Embryonic facial prominence (tissue), 1 donor: ENCODE data around the gene SOX6.

Experiments
- DNase-seq: peaks from one replicate; pipeline ENCODE4 v3.0.0-alpha.2; 2016; ENCODE audit errors: extremely low spot score

Gene SOX6

DNA sequence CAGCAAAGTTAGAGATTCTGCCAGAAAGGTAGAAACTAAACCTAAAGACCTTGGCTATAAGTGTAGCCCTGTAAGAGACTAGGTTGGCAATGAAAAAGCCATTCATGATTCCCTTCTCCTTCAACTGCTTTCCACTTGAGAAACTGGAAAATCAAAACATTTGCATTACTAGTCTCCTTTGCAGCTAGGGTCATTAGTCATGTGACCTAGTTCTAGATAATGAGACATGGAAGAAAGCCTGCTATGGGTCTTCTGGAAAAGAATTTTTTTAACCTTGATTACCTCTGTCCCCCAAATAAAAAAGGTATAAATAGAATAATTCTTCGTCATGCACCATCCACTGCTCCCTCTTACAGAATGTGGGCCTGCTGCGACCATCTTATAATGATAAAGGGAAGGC is 80.1 kb downstream of the SOX6 start:
- DNase-seq, result no peak

DNA sequence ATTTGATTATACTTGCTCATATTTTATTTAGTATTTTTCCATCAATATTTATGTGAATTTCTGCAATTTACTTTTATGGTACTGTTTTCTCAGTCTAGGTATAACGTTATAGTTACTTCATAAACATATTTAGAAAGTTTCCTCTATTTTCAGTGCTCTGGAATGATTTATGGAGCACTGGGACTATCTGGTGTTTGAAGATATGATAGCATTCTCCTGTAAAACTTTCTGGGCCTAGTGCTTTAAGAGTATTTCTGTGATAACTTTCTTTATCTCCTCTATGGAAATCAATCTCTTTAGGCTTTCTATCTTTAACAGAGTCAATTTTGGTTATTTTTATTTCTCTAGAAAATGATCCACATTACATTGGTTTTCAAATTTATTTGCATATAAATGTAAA is 85.1 kb downstream of the SOX6 start:
- DNase-seq, result no peak

DNA sequence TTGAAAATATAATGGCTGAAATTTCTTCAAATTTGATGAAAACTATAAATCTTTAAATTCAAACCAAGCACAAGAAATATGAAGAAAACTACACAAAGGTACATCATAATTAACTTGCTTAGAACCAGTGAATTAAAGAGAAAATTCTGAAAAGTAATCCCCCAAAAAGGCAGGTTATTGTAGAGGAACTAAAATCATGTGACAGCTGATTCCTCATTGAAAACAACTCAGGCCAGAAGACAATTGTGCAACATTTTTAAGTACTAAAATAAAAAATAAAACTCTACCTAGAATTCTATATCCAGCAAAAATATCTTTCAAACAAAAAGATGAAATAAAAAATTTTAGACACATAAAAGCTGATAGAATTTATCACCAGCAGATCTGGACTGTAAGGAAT is 90.3 kb downstream of the SOX6 start:
- DNase-seq, result no peak

DNA sequence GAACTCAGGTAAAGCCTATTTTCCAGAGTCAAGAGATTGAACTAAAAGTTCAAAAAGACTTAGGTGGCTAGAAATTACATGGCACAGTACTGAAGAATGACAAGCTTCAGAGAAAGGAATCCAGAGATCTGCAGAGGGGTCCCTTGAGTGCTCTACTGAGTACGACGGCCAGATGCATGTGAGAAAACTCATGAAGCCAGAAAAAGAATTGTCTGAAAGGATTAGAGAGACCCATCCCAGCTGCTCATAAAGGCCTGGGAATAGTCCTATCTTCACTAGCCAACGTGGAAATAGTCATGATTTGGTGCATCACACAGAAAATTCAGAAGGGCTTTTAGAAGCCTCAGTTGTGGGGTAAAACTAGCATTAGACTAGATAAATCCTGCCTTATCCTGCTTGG is 91.3 kb downstream of the SOX6 start:
- no peak for DNase-seq

DNA sequence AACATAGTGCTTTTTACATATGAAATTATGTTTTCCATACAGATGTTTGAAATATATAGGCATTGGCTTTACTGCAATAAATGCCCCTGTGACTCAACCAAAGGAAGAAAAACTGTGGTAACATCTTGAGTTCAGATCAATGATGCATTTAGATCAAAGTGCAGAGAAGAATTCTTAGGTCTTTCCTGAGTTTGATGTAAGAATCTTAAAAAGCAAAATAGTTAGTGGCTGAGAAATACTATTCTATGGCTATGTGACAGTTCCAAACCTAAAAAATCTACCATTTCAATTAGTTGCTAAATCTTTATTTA is 93.7 kb downstream of the SOX6 start:
- DNase-seq, result no peak

DNA sequence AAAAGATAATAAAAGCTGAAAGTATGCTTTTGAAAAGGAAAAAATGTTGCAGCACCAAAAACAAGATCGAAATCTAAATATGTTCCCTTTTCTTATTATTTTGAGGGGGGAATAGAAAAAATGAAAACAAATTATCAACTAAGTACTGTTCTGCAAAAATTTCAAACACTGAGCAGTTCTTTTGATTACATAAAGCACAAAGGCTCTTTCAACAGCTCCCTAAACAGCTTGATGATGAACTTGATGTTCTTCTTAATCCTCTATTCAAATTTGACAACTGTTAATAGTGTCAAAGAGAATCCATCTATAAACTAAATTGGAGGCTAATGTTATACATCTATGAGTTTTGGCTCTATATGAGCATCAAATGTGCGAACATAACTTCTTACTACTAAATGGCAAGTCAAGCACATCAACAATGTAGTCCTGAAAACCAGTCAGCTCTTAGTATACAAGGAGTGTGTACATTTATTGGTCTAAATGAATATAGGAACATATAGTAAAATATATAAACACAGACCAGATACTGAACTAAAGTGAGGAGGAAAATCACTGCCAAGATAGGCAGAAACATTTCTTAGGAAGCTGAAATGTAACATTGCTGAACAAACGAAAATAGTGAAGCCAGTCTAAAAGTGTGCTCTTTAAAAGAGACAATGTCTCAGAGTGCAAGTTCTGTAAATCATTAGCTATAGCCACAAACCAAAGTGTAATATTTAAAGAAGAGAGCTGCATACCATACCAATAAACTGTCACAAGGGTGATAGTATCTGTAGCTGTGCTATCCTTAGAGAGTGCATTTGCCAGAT is 94.3 kb downstream of the SOX6 start:
- no peak for DNase-seq

DNA sequence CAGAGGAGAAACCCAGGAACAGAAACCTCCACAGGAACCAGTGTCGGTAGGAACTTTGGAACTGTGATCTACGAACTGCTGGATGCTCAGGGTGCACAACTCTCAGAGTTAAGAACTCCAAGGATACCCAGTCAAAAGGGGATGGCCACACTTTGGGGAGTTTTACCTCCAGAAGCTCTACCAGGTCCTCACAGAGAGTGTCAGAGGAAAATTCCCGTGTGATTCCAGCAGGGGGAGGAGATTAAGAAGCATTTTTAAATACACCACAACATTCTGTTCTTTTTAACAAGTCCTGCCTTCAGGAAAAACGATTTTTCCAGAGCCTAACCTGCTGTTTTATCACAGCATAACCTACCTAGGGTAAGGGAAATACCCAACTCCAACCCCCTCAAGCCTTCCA is 104.0 kb downstream of the SOX6 start:
- no peak for DNase-seq

DNA sequence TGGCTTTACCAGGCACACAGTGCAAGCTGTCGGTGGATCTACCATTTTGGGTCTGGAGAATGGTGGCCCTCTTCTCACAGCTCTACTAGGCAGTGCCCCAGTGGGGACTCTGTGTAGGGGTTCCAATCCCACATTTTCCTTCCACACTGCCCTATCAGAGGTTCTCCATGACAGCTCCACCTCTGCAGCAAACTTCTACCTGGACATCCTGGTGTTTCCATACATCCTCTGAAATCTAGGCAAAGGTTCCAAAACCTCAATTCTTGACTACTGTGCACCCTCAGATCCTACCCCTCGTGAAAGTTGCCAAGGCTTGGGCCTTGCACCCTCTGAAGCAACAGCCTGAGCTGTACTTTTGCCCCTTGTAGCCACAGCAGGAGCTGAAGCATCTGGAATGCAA is 108.1 kb downstream of the SOX6 start:
- no peak for DNase-seq

DNA sequence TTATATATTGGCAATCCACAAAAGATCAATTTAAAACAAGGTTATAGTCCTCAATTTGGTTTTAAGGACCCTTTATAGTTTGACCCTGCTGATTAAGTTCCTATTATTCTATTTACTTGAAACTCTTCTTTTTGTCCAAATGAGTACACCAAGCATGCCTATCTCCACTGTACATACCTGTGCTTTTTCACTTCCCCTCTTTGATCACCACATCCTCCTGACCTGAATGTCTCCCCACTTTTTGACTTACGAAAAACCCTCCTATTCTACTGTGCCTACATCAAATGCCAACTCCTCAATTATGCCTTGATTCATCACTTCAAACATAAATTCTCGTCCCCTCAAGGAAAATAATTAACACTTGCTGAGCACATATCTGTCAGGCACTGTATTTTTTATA is 113.5 kb downstream of the SOX6 start:
- no peak for DNase-seq

DNA sequence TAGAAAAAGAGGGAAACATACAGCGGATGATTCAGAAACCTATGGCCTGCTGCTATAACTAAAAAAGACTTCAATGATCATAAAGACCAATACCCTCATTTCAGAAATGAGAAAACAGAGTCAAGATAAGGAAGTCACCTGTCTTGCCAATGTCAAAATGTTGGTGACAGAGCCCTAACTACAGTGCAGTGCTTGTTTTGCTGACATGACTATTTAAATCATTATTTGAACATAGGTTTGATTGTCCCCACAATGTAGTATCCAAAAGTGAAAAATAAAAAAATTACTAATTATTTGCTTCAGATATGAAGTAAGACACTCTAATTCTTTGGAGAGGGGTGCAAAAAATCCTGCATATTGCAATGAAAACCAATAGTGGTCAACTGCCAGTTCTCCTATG is 115.7 kb downstream of the SOX6 start:
- DNase-seq, result no peak

DNA sequence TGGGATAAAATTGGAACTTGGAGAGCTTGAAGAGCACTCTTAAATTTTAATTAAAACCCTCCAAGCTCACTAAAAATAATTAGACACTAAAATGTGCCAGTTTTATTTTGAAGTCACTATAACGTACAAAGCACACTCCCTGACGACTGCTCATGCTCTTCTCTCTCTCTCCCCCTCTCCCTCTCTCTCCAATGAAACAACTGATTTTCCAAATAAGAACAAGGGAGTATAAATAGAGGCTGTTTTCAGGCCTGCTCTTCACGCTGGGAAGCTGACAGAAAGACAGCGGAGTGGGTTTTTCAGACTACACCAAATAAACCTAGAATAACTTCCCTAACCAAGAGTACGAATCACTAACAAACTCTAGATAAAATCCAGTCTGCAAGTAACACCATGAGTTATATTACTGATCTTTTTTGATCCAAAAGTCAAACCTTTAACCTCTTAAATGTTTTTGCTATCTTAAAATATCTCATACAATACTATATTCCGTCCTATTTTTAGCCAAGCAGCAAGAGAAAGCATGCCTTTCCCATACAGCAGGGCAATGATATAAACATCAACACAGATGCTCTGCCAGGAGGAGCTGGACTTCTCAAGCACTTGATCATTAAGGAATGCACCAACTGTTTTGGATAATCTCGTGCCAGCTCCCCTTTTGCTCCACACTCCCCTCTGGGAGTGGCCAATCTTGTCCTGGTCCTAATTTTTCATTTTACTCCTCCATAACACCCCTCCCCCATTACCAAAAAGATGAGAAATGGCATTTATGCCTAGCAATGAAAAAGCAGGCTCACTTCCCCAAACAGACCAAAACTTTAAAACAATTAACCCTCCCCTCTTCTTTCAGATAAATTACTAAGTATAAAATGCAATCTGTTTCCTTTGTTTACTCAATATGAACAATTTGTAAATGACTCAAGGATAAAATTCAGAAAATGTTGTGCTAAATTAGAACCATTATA is 116.9 kb downstream of the SOX6 start:
- DNase-seq, result no peak

DNA sequence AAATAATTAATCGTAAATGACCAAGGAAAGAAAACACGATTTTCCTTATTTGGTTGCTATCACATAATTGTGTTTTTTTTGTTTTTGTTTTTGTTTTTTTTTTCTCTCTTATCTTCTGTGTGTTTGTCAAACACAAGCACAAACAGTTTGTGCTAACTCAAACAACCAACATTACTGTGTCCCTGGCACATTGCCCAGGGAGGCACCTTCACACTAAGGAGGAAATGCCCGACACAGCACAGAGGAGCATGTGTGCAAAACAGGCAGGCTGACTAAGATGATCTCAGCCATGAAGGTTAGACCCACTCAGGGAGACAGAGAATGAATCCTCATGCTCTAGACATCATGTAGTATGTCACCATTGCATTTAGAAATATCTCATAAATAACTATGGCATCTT is 130.1 kb downstream of the SOX6 start:
- DNase-seq, result no peak

DNA sequence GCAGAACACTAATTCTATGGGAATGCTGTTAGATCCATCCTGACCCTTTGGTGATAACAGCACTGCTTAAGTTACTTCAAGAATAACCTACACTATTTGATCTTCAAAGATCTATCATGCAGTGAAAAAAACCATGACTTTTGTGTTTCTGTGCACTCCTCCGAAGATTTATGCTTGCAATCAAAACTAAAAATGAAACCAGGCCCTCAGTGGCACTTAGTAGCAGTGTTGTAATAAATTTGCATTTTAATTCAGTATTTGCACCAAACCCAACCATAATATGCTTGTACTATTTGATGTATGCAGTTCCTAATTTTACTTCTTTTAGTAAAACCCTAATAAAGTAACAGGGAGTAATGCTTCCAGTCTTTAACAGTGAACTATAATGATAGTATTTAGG is 130.7 kb downstream of the SOX6 start:
- DNase-seq, result no peak

DNA sequence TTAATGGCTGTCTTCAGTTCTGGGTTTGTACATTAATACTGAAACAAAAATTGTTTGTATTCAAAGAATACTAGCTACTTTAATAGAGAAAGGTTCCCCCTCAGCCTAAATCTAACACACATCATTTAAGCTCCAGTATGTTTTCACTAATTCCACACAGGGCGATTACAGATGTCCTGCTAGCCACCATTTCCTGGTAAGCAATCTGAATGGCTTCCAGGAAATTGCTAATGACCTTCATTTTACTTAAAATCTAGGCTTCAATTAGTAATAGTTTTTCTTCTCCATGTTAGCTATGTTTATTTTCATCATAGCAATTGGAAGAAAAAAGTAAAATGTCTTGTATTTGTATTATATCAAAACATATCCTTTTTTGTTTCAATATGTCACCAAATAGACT is 132.8 kb downstream of the SOX6 start:
- no peak for DNase-seq

DNA sequence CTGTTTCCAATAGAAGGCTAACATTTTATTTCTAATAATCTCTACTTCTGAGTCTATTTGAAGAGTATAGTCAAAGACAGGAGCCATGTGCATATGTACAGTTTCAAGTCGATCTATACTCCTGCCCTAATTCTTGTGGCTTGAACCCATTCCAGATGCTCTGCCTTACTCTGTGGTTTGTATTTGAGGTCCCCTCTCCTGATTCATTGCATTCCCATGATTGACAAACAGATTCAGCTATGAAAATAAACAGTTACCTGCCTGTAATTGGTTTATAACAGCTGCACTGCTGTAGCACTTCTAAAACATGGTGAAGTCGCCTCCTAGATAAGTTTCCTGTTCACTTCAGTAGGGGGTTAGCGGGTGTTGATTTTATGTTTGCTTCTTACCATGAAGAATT is 138.7 kb downstream of the SOX6 start:
- DNase-seq, result no peak

DNA sequence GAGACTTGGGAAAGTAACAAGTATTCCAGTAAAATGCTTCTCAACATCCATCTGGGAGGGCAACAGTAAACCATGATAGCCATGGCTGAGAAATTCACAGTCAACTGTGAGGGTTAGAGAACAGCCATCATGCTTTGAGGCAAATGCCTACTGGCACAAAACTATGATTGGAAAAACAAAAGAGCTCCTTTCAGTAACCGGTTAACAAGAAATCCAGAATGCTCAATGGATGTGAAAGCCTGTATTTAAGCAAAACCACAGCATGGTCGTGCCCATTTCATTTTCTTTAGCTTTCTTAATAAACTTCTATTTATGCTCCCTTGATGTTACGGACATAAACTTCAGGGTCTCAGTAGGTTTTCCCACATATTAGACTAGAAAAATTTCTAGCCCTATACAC is 139.5 kb downstream of the SOX6 start:
- DNase-seq, result no peak

DNA sequence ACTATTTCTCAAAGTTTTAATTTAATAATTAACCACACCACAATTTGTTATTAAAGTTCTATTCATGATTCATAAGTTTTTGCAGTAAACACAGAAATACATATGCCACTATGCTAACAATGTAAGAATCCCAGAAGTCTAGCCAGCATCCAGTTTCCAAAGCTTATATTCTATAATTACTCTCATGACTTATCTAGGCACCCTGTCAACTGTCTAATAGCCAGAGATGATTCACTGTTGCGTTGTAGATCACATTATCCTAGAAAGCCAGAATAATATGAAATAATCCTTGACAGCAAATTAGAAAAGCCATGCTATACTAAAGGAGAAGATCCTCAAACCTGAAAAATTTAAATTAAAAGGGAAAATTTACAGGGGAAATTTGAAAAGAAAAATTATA is 141.0 kb downstream of the SOX6 start:
- no peak for DNase-seq

DNA sequence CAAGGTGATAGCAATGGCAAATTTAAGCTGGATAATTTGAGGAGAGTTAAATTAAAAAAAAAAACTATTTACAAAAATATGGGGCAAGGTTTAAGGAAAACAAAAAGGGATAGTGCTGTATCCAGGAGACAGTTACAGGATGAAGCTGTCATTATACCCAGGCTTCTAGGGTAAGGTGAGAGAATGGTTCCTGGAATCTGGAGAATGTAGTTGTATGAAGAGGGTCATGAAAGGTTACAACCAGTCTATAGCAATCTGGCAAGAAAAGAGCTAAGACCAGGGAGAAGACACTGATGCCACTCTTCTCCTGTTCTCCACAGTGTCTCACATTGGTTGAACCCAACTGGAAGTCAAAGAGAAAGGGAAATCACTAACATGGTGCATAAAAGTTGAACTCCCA is 144.9 kb downstream of the SOX6 start:
- DNase-seq, result no peak

DNA sequence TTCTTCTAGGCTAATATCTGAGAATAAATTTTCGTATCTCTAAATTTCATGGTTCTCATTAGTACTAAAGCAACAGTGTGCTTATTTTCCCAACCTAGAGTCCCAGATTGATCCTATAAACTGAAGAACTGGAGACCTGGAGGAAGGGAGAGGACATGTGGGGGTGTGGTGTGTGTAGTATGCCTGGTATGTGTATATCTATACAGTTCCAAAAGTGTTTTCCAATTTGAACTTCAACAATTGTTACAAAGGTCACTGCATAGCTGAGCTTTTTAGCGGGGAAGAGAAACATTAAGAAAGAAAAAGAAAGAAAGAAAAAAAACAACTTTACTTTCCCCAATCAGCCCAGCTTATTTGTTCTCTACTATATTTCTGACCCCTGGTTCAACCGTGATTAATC is 152.1 kb downstream of the SOX6 start:
- no peak for DNase-seq

DNA sequence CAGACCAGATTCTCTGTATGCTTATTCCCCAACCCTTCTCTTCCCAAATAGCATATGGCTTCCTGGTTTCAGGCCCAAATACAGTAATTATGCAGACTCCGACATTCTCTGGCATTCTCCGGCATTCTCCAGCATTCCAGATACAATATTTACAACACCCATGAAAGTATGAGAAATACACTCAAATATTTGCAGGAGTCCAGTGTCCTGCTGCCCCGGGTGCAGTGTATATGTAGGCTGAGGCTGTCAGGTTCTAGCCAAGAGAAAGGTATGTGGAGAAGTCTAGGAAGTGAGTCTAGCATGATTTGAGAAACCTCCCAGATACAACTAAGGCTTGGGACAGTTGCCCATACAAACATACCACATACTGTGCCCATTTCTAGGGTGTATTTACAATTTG is 160.7 kb downstream of the SOX6 start:
- DNase-seq, result no peak

DNA sequence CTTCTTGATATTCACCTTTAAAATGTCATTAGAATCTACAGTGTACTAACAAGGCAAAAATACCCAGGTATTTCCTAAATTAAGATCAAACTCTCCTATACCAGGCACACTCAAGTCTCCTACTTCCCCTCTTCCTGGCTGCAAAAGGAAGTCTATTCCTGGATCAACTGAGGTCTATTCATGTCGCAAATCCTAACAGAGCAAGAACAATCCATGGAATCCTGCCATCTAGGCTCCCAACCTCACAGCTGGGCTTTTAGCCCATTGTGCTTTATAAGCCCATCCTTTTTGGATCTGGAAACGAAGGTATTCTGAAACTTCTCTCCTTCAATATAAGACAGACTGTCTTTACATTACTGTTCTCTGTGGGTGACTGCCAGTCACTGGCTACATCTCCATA is 161.8 kb downstream of the SOX6 start:
- no peak for DNase-seq

DNA sequence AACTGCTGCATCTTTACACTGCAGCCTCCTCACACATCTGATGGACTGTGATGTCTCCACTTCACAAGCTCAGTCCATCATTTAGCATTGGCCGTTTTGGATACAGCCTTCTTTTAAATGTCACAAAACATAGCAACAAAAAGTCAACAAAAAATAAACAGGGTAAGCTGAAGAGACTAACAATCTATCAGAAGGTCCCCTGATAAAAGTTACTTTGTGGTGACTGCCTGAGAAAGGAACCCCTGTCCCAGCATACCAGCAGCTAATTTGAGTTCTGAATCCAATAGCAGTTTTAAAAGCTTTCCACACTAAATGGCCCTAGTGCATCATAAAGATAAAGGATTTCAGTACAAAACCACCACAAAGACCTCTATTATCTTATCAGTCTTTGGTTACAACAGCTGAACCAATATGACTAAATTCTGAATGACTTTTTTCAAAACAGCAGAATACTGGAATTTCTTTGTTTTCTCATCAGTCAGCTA is 162.4 kb downstream of the SOX6 start:
- DNase-seq, result no peak

DNA sequence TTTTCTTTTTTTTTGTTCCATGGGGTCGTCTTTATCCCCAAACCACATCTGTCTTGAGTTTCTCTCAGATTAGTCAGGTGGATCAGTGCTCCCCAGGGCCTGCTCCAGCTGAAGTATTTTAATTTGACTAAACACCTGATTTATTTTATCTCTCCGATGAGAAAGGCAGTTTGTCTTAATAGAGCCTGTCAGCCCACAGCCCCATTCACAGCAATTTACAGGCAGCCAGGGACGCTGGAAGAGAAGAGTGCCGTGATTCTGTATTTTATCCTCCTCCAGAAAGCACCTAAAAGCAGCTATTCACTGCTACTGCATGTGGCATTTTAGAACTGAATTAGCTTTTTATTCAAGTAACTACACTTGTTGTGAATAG is 164.5 kb downstream of the SOX6 start:
- DNase-seq, result no peak
